GM19328 (cell line): Measurements from ENCODE around the gene RASGRP3.
"Not testable (repeated sequence)": the region's sequence is repeated elsewhere in the genome, so short reads cannot be mapped to it uniquely, and the experiment has no call there.

Experiments
- ATAC-seq: cut with Tn5 transposase; IDR thresholded peaks from one replicate; pipeline ENCODE4 v1.9.1; 2021; ENCODE audit warnings: mild to moderate bottlenecking, moderate library complexity; ENCODE audit not compliant: unreplicated experiment

The RASGRP3 gene, protein sequence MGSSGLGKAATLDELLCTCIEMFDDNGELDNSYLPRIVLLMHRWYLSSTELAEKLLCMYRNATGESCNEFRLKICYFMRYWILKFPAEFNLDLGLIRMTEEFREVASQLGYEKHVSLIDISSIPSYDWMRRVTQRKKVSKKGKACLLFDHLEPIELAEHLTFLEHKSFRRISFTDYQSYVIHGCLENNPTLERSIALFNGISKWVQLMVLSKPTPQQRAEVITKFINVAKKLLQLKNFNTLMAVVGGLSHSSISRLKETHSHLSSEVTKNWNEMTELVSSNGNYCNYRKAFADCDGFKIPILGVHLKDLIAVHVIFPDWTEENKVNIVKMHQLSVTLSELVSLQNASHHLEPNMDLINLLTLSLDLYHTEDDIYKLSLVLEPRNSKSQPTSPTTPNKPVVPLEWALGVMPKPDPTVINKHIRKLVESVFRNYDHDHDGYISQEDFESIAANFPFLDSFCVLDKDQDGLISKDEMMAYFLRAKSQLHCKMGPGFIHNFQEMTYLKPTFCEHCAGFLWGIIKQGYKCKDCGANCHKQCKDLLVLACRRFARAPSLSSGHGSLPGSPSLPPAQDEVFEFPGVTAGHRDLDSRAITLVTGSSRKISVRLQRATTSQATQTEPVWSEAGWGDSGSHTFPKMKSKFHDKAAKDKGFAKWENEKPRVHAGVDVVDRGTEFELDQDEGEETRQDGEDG

DNA sequence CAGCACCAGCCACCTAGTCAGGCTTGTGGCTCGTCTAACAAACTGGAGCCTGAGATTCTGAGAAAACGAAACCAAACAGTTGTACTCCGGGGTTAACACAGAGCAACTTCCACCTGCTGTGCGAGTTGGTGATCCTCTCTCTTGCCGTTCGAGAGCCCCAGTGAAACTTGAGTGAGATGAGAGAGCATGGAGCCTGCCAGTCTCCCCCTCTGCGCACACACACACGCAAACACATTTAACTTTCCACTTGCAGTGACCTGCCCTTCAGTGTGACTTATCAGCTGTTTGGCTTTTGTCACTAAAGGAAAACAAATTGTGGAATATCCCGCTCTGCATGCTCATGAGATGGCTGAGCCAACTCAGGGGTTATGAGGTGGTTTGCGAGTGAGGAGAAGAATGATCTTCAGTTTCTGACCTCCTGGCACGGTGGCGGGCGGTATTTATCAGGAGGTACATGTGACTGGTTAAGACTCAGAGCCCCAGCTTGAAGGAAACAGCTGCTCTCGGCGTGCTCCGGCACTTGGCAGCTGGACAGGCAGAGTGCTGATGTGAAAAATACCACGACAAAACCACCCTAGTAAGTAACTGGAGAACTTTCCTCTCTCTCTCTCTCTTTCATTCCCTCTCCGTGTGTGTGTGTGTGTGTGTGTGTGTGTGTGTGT lies at the start of gene RASGRP3:
Gene RASGRP3 (plus strand): TSS at position 519 of the 662 bp plus-strand sequence. CDS start 38,488 bp downstream, outside the sequence.
- peak; percentile 41 for ATAC-seq

DNA sequence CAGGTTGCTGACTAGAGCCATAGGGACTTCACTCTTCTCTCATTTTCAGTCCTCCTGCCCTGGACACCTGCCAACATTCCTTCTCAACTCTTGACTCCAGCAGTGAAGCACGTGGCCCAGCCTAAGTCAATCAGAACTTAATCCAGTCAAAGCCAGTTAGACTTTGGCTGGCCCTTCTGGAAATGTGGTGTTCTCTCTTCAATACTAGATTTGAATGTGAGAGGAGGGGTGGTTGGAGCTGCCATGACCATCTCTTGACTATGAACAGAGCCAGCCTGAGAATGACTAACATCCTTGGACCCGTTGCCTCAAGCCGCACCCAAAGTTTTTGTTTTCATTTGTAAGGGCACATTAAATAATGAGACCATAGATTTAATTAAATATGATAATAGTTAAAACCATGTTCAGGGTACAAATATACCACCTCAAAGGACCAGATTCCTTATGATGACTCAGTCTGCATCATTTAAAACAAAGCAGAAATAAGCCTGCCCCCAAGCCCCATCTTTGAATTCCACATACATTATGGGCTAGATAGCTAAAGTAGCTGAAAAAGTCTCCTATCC lies 49.7 kb upstream of the RASGRP3 start:
- no peak for ATAC-seq

DNA sequence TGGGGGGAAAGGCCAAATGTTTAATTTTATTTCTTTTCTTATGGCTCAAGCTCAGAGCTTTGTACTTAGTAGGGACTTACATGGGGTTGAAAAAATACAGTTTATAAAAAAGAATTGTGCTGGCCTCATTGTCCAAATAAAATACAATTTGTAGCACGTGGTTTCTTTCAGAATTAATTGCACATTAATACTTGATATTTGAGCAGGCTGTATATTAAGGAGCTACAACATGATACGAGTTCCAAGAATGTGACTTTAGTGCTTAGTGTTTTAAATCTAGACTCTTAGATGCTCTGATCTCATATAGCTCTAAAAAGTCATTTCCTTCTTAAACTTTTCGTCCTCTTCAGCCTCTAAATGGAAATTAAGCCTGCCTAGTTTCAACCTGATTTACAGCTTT lies 46.4 kb upstream of the RASGRP3 start:
- no peak for ATAC-seq

DNA sequence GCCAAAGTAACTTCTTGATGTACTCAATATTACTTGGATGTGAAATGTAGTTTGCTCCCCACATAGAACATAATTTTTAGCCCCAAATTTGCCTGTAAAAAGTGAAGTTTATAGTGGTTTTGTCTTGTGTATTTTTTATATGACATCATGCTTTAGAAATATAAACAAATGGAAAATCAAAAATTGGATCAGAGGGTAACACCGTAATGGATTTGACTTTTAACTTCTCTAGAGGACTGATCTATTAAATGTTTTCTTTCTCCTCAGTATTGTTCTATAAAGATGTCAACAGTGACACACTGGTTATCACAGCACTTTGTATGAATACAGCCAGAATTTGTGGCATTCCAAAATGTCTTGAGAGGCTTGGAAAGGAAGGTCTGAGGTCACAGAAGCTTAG lies 45.6 kb upstream of the RASGRP3 start:
- no peak for ATAC-seq

DNA sequence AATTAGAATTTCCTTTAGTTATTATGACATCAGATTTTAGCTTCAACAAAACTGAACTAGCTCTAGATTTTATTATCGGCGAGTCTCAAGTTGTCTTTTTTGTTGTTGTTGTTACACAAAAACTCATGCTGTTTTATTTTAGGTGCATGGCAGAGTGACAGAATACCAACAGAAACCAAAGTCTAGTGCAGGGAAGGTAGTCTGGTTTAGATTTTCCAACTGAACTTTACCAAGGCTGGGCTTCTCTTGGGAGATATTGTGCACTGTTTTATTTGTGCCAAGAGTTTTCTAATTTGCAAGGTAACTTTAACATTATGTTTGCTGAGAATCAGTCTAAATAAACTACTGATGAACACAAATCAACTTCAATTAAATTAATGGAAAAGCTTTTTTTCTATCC lies 43.6 kb upstream of the RASGRP3 start:
- no peak for ATAC-seq

DNA sequence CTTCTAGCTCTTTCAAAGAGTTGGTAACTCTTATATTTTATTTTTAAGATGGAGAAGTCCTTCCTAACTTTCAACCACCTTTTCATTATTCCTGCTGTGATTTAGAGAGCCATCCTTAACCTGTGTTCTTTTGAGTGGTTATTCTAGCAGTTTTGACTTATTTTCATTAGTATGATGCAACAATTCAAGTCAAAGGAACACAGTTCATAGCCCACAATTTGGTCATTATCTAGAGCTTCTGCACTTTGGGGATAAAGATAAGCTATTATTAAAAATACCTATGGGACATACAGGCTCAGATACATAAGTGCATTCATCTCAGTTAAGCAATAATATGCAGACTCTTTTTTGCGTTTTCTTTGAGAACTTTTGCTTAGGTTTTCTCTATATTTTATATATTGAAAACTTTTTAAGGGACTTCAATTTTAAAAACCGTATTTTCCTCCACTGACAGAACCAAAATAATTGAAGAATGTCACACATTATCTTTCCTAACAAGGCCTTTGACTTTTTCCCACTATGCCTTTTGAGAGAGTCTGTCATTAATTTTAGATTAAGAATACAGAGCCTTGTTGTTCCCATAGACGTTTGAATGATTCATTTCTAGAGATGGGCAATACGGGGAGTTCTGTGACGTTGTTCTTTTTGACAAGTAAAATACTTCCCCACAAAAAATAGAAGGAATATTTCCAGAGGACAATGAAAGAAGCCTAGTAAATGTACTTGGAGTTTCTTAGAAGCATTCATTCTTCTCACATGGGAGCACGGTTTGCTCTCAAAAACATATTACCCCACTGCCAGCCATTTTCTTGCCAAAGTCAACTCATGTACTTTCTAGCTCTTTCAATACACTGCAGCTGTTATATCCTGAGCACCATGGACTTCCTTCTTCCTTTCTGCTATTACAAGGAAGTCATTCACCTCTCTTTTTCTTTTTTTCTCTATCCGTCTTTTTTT lies 42.9 kb upstream of the RASGRP3 start:
- ATAC-seq = no peak

DNA sequence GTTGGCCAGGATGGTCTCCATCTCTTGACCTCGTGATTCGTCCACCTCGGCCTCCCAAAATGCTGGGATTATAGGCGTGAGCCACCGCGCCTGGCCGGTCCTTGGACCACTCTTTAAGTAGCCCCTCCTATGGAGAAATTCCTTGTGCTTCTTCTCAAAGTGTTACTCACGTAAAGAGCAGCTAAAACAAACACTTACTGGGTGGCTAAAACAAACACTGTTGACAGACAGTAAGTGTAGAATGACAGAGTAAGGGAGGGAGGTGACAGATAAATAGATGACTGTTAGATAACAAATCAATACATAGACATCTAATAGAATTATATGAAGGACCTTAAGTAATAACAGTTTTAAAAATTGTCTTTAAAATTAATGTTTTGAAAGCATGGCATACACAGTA lies 40.9 kb upstream of the RASGRP3 start:
- ATAC-seq = no peak

DNA sequence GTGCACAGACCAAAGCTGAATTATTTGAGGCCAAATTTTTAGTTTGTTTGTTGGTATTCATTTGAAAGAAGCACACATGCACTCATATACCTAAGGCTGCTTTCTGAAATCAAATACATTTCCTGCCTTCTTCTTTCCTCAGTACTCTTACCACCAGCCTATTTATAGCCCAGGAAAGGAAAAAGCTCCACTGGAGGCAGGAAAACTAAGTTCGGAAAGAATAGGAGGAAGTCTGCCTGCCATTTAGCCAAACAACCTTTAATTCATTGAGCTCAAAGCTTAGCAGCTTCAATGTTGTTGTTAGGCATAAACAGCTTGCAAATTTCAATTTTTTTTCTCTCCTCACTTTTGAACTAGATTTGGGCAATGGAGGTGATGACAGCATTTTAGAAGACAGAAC lies 40.4 kb upstream of the RASGRP3 start:
- no peak for ATAC-seq

DNA sequence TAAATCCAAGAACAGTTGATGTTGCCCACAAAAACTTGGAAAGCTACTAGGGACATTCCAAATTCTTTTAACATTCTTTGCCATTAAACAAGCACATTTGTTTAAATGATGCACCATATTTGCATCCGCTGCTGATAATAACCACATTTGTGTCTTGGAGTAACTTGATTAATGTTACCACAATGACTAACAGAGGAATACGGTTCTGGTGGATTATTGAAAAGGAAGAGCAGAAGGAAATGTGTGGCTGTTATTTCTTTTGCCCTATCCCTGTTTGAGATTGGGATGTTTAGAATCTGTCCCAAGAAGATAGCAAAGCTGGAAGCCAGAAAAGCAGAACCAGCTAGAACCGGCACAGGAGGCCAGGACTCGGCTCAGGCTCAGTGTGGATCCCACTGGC lies 39.2 kb upstream of the RASGRP3 start:
- no peak for ATAC-seq

DNA sequence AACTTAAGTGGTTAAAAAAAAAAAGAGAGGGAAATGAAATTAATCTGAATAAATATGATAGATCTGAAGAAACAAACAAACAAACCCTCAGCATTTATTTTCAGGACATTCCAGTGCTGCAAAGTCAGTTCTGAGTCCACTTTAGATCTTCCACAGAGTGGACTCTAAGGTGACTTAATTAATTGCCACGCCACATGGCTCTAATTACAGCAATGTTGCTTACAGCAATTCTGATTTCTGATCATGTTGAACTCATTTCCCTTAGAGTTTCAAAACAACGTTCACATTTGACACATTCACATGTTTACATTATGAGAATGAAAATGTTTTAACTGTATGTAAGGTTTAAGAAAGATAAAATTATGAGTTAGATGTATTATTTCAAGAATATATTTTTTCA lies 38.6 kb upstream of the RASGRP3 start:
- no peak for ATAC-seq

DNA sequence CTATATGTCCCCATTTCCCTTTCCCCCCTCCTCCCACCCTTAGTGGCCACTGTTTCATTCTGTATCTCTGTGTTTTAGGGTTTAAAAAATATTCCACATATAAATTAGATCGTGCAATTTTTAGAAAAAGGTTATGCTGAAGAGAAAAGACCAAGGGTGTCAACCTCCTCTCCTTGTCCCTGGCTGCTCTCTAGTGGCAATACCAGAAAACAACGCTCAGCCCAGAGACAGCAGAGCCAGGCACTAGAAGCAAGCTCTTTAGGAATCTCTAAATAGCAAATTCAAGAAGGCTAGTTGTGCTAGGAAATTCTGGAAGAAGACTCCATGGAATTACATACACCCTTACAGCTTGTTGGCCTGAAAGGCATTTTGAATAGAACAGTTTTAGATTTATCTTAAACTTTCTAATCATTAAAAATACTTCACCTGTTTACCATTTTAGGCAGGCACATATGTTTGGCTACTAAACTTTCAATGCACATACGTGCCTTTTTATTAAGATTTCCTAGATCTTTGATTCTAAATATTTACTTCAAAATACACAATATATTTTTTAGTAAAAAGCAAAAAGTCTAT lies 35.1 kb upstream of the RASGRP3 start:
- peak; percentile 67 for ATAC-seq

DNA sequence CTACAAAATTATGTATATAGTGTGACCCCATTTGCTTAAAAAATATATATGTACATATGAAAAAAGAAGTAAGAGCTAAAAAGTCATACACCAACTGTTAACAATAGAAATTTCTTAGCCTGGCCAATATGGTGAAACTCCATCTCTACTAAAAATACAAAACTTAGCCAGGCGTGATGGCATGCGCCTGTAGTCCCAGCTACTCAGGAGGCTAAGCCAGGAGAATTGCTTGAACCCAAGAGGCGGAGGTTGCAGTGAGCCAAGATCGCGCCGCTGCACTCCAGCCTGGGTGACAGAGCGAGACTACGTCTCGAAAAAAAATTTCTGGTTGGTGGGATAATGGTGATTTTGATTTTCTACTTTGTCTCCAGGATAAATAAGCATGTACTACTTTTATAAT lies 34.4 kb upstream of the RASGRP3 start:
- not testable (repeated sequence) for ATAC-seq

DNA sequence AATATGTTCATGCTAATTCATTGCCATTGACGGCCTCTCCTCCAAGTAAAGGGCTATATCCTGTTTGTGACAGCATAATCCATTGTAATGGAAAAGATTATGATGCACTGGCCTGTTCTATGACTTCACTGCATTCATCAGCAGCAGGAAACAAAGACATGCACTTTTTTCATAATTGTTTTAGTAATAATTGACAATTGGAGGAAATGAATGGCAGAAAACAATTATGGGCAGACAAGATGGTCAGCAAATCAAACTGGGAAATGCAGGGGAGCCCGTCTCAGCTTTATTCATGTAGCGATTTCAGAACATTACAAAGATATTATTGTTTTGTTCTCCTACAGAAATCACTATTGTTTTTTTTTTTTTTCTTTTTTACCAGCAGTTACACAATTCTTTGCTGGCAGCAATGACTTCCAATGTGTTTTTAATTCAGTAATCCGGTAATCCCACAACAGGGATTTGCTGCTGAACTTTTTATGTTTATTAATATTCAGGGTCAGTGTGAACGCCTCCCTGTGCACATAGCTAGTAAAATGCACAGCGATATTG lies 33.8 kb upstream of the RASGRP3 start:
- ATAC-seq = no peak

DNA sequence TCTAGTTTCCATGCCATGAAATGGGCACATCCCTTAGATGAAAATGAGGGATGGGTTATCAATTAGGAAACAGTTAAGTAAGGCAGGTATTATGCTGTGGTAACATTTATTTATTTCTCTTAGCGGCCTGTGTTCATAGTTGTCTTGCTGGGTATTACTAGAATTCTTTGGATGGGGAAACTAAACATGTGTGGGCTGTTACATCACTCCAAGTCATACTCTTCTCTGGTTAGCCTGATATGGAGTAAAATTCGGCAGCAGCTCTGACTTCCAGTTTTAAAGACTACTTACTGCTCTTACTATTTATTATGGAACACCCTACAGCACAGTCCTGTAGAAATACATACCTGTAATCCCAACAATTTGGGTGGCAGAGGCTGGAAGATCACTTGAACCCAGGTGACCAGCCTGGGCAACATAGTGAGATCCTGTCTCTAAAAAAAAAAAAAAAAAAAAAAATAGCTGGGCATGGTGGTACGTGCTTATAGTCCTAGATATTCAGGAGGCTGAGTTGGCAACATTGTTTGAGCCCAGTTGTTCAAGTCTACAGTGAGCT lies 33.1 kb upstream of the RASGRP3 start:
- no peak for ATAC-seq

DNA sequence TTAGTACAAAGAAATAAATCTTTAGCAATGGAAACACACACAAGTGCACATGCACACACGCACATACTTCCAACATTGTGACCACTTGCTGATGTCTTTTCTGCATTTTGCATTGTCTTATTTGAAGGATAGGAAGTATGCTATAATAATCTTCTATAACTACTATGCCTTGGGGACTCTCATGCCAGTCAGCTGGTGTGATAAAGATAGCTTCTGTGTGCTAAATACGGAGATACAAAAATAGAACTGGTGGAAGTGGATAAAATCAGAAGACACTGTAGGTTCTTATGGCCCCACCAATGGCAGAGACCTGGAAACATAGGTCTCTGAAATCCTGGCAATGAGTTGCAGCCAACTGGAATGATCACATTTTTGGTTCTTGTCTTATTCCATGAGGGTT lies 31.5 kb upstream of the RASGRP3 start:
- ATAC-seq = no peak

DNA sequence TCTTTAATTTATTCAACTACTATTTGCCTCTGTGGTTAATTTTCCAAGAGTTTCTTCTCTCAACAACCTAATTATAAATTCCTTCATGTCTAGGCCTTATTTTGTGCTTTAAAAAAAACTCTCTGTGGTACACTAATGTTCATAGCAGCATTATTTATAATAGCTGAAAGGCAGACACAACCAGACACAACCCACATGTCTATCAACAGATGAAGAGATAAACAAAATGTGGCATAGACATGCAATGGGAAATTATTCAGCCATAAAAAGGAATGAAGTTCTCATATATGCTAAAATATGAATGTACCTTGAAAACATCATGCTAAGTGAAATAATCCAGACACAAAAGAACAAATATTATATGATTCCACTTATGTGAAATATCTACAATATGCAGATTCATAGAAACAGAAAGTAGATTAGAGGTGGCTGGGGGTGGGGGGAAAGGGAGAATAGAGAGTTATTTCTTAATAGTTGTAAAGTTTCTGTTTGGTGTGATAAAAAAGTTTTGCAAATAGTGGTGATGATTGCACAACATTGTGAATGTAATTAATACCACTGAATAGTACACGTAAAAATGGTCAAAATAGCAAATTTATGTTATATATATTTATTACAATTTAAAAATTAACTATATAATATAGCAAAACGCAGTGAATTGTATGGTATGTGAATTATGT lies 28.1 kb upstream of the RASGRP3 start:
- no peak for ATAC-seq

DNA sequence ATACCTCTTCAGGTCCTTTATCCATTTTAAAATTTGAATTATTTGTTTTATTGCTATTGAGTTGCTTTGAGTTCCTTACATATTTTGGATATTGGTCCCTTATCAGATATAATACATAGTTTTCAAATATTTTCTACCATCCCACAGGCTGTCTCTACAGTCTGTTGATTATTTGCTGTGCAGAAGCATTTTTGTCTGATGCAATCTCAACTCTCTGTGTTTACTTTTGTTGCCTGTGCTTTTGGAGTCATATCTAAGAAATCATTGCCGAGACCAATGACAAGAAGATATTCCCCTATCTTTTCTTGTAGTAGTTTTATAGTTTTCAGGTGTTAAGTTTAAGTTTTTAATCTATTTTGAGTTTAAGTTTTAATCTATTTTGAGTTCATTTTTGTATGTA lies 25.2 kb upstream of the RASGRP3 start:
- no peak for ATAC-seq

DNA sequence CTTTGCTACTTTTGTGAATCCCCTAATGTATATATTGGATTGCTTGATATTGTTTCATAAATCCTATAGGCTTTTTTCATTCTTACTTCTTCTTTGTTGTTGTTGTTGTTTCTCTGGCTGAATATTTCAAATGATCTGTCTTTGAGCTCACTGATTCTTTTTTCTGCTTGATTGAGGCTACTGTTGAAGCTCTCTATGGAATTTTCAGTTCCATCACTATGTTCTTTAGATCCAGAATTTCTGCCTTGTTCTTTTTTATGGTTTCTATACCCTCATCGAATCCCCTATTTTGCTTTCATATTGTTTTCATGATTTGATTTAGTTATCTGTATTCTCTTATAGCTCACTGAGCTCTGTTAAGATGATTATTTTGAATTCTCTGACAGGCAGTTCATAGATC lies 24.6 kb upstream of the RASGRP3 start:
- no peak for ATAC-seq

DNA sequence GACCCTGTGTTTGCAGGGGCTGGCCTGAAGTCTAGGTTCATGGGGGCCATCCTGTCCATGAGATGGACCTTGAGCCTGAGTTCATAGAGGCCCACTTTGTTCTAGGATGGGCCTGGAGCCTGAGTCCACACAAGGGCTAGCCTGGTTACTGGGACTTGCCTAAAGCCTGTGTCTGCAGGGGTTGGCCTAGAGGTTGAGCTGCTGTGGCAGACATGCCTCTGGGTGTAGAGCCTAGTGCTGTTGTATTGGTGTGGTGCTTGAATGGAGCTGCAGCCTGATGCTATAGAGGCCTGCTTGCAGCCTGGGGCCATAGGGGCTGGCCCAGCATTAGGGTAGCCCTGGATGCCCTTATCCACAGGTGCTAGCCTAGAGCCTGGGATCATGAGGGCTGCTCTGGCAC lies 23.9 kb upstream of the RASGRP3 start:
- no peak for ATAC-seq
